ENCODE results near the gene ZIC2.

DNA sequence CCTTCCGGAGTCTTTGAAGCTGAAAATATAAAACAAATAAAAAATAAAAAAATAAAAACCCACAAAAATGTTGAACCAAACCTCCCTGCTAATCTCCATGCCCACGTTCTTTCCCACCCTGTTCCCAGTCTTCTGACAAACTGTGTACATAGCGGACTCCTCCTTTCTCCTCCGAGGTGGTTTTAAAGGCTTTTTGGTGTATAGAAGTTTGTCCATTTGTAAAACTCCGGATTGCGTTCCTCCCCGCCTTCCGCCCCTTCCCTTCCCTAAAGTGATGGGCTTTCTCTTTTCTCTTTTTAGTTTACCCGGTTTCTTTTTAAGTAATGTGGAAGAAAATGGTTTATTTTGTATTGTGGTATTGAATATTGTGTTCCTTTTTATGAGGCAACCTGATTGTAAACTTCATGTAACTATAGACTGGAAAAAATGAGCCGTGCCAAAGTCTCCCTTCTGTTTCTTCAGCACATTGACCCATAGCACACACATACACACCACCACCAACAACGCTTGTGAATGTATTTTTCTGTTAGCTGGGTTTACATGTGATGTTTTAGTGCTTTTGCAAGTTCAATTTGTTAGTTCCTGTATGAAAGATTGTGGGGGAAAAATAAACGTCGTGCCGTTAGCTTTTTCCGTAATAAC lies 4.4 kb downstream of the ZIC2 start:
- TF ChIP-seq POLR2A (IDR thresholded peaks at IDR 0.05) = no peak
- TF ChIP-seq EP300 (IDR thresholded peaks at IDR 0.05) = peak in 1 of 2 donors; percentile 38
- TF ChIP-seq, protein P1, sequence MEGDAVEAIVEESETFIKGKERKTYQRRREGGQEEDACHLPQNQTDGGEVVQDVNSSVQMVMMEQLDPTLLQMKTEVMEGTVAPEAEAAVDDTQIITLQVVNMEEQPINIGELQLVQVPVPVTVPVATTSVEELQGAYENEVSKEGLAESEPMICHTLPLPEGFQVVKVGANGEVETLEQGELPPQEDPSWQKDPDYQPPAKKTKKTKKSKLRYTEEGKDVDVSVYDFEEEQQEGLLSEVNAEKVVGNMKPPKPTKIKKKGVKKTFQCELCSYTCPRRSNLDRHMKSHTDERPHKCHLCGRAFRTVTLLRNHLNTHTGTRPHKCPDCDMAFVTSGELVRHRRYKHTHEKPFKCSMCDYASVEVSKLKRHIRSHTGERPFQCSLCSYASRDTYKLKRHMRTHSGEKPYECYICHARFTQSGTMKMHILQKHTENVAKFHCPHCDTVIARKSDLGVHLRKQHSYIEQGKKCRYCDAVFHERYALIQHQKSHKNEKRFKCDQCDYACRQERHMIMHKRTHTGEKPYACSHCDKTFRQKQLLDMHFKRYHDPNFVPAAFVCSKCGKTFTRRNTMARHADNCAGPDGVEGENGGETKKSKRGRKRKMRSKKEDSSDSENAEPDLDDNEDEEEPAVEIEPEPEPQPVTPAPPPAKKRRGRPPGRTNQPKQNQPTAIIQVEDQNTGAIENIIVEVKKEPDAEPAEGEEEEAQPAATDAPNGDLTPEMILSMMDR (IDR thresholded peaks at IDR 0.05) = no peak
